Brain microvascular endothelial cell (primary cell): ENCODE measurements around the gene WDR91.
A peak's percentile ranks its signal among the peaks of the same experiment; 100 is the strongest.
"Not testable (repeated sequence)": the region's sequence is repeated elsewhere in the genome, so short reads cannot be mapped to it uniquely, and the experiment has no call there.

Experiments used
- DNase-seq: peaks from one replicate; pipeline ENCODE4 v3.0.0-alpha.2; 2020
- H3K27ac ChIP-seq: fragments of 250-450 bp; sonication (Bioruptor Pico); 2 replicates; pipeline ENCODE4 v1.5.1; 2020; ENCODE audit warnings: mild to moderate bottlenecking, moderate library complexity
- H3K27me3 ChIP-seq: fragments of 250-450 bp; sonication (Bioruptor Pico); replicated peaks from 2 replicates; pipeline ENCODE4 v1.5.1; 2020; ENCODE audit warnings: mild to moderate bottlenecking
- H3K36me3 ChIP-seq: fragments of 250-450 bp; sonication (Bioruptor Pico); replicated peaks from 2 replicates; pipeline ENCODE4 v1.5.1; 2020; ENCODE audit warnings: mild to moderate bottlenecking
- H3K4me3 ChIP-seq: 2 replicates; pipeline ENCODE4 v1.5.1; 2011; ENCODE audit warnings: low read depth, mild to moderate bottlenecking, control low read depth, low read length, moderate library complexity
- in situ Hi-C: cut with HindIII; loops from 2 replicates; pipeline ENCODE4 v1.10.0; 2017; ENCODE audit warnings: low sequenced_read_pairs, low pct_ligation_motif_present
- TF ChIP-seq, protein P1 (sequence below): IDR thresholded peaks from 2 replicates; pipeline ENCODE4 v1.5.1; 2011; ENCODE audit warnings: low read depth, mild to moderate bottlenecking, moderate library complexity, low read length, control low read depth, inconsistent platforms; ENCODE audit errors: missing control alignments

WDR91 gene

DNA sequence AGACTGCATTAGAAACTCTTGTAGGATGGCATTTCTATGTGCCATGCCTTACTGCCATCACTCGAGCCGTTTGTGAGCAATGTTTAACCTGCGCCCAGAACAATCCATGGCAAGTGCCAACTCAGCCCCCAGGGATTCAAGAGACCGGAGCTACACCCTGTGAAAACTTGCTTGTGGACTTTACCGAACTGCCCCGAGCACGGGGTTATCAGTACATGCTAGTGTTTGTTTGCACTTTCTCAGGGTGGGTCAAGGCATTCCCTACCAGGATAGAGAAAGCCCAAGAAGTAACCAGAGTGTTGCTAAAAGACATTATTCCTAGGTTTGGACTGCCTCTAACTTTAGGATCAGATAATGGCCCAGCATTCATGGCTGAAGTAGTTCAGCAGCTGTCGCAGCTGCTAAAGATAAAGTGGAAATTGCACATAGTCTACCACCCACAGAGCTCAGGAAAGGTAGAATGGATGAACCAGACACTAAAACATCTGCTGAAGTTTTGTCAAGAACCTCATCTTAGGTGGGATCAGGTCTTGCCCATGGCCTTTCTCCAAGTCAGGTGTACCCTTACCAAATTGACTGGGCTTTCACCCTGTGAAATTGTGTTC, 31.9 kb downstream of the WDR91 start:
- Histone ChIP-seq H3K4me3 (no peak overlapping the region), H3K27ac (no peak overlapping the region), H3K27me3 (no peaks in the 10 kb centered on the region), H3K36me3 (no peaks in the 10 kb centered on the region)
- TF ChIP-seq, protein P1, sequence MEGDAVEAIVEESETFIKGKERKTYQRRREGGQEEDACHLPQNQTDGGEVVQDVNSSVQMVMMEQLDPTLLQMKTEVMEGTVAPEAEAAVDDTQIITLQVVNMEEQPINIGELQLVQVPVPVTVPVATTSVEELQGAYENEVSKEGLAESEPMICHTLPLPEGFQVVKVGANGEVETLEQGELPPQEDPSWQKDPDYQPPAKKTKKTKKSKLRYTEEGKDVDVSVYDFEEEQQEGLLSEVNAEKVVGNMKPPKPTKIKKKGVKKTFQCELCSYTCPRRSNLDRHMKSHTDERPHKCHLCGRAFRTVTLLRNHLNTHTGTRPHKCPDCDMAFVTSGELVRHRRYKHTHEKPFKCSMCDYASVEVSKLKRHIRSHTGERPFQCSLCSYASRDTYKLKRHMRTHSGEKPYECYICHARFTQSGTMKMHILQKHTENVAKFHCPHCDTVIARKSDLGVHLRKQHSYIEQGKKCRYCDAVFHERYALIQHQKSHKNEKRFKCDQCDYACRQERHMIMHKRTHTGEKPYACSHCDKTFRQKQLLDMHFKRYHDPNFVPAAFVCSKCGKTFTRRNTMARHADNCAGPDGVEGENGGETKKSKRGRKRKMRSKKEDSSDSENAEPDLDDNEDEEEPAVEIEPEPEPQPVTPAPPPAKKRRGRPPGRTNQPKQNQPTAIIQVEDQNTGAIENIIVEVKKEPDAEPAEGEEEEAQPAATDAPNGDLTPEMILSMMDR: no peak
- in situ Hi-C loops: no loop called here
- DNase-seq: no peak

- in situ Hi-C loops: no loop called here
- Histone ChIP-seq H3K4me3 (no peak overlapping the region), H3K27me3 (no peaks in the 10 kb centered on the region), H3K36me3 (no peaks in the 10 kb centered on the region), H3K27ac (no peak overlapping the region)
- DNase-seq: no peak
- TF ChIP-seq, protein P1: no peak
Observed at GRCh38 chr7:135178364-135178763, 33.0 kb downstream of the WDR91 start.

DNA sequence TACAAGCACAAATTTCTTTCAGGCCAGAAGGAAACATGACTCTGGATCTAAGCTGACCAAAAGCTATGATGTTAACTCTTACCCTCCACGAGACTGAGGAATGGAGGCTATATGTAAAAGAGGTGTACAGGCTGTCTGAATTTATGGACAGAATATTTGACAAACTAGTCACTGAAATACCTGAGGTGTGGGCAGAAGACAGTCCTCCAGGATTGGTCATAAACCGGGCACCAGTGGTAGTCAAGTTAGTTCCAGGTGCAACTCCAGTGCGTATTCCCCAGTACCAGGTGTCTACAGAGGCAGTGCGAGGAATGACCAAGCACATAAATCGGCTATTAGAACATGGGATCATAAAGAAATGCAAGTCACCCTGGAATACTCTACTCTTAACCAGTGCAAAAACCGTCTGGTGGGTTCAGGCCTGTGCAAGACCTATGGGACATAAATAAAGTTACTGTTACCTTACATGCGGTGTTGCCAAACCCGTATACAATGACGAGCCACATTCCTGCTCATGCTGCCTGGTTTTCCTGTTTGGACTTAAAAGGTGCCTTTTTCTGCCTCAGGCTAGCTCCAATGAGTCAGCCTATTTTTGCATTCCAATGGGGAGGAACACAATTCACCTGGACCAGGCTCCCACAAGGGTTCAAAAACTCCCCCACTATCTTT, 34.2 kb downstream of the WDR91 start:
- in situ Hi-C loops: no loop called here
- Histone ChIP-seq H3K27me3 (no peaks in the 10 kb centered on the region), H3K4me3 (no peak overlapping the region), H3K36me3 (no peaks in the 10 kb centered on the region), H3K27ac (no peak overlapping the region)
- DNase-seq: no peak
- TF ChIP-seq, protein P1: no peak

GRCh38 chr7:135175931-135176330, 35.4 kb downstream of the WDR91 start:
- Histone ChIP-seq H3K4me3 (no peak overlapping the region), H3K27ac (no peak overlapping the region), H3K27me3 (no peaks in the 10 kb centered on the region), H3K36me3 (no peaks in the 10 kb centered on the region)
- DNase-seq: no peak
- in situ Hi-C loops: no loop called here
- TF ChIP-seq, protein P1: no peak

- TF ChIP-seq, protein P1: no peak
- DNase-seq: no peak
- Histone ChIP-seq H3K27ac (no peak overlapping the region), H3K36me3 (no peaks in the 10 kb centered on the region), H3K27me3 (no peaks in the 10 kb centered on the region), H3K4me3 (no peak overlapping the region)
- in situ Hi-C loops: loop anchor here (25.0 kb wide), 1 partner anchor 188 kb away; the partner anchor contains the start of gene AGBL3
Observed at GRCh38 chr7:135174941-135175340, 36.4 kb downstream of the WDR91 start.

DNA sequence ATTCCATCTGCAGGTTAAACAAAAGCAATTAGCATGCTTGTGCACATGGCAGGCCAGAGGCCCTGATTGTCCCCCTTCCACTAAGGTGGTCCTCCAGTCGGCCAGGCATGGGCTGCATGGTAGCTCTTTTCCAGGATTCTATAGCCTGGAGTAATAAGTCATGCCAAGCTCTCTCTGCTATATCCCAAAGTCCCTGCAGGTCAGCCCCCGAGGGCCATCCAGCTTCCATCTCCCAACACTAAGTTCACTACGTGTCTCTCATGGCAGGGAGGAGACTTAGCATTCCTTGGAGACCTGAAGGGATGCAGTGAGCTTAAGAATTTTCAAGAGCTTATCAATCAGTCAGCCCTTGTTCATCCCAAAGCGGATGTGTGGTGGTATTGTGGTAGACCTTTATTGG, 37.4 kb downstream of the WDR91 start:
- not testable (repeated sequence) for H3K4me3 ChIP-seq, H3K36me3 ChIP-seq, H3K27me3 ChIP-seq, DNase-seq, H3K27ac ChIP-seq
- in situ Hi-C loops: loop anchor here (25.0 kb wide), 1 partner anchor 187 kb away; the partner anchor contains the start of gene AGBL3

DNA sequence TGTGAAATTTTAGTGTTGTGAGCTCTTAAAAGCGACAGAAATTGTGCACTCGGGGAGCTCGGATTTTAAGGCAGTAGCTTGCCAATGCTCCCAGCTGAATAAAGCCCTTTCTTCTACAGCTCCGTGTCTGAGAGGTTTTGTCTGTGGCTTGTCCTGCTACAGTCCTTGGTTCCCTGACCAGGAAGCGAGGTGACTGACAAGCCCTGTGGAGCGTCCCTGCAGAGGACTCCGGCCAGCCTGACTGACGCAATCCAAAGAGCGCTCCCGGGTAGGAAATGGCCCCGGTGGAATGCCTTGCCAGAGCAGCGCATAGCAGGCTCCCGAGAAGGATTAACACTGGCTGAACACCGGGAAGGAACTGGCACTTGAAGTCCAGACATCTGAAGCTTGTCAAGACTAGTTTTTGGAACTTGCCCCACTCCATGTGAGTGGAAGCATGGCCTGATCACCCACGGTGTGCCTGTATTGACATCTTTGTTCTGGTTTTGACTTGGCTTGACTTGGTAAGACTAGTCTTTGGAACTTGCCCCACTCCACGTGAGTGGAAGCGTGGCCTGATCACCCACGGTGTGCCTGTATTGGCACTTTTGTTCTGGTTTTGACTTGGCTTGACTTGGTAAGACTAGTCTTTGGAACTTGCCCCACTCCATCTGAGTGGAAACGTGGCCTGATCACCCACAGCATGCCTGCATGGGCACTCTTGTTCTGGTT, 39.6 kb downstream of the WDR91 start:
- not testable (repeated sequence) for DNase-seq, H3K4me3 ChIP-seq, H3K27me3 ChIP-seq
- H3K36me3 ChIP-seq: peaks cover 17% of the 10 kb centered on the region
- H3K27ac ChIP-seq: peak overlapping the region; percentile 83
- in situ Hi-C loops: loop anchor here (25.0 kb wide), 1 partner anchor 184 kb away; the partner anchor contains the start of gene AGBL3

- Histone ChIP-seq H3K4me3 (peak overlapping the region; percentile 79), H3K27ac (peak overlapping the region; percentile 83), H3K36me3 (peaks cover 22% of the 10 kb centered on the region)
- not testable (repeated sequence) for H3K27me3 ChIP-seq, DNase-seq
- in situ Hi-C loops: loop anchor here (25.0 kb wide), 1 partner anchor 184 kb away; the partner anchor contains the start of gene AGBL3
Observed at GRCh38 chr7:135170998-135171481, 40.3 kb downstream of the WDR91 start.
